22Rv1 (cell line): ENCODE measurements around the gene ARHGAP26.

Source experiments
- ZFX ChIP-seq: fragments of 450-650 bp; IDR thresholded peaks from 2 replicates; pipeline ENCODE4 v1.6.1; 2017; ENCODE audit warnings: antibody characterized with exemption, borderline replicate concordance
- TF ChIP-seq, protein P1 (sequence below): fragments of 450-650 bp; IDR thresholded peaks from 2 replicates; pipeline ENCODE4 v1.5.1; 2017; ENCODE audit warnings: mild to moderate bottlenecking

DNA sequence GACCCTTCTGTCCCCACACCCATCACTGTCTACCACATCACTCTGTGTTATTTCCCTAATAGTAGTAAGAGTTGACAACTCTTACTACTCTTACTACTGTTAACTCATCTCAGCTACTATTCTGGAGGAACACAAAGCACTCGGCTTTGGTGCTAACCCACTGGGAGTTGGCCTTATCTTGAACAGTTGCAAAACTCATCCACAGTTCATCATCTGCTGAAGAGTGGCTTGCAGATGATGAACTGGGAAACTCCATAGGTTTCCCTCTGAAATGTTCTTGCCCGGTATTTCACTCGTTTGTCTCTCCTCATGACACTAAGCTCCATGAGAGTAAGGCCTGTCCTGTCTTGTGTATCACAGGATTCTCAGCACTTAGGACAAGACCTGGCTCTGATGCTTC, 411.9 kb downstream of the ARHGAP26 start:
- TF ChIP-seq, protein P1, sequence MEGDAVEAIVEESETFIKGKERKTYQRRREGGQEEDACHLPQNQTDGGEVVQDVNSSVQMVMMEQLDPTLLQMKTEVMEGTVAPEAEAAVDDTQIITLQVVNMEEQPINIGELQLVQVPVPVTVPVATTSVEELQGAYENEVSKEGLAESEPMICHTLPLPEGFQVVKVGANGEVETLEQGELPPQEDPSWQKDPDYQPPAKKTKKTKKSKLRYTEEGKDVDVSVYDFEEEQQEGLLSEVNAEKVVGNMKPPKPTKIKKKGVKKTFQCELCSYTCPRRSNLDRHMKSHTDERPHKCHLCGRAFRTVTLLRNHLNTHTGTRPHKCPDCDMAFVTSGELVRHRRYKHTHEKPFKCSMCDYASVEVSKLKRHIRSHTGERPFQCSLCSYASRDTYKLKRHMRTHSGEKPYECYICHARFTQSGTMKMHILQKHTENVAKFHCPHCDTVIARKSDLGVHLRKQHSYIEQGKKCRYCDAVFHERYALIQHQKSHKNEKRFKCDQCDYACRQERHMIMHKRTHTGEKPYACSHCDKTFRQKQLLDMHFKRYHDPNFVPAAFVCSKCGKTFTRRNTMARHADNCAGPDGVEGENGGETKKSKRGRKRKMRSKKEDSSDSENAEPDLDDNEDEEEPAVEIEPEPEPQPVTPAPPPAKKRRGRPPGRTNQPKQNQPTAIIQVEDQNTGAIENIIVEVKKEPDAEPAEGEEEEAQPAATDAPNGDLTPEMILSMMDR: no peak
- no peak for TF ChIP-seq ZFX
